ENCODE measurements around the gene C2orf76.

Gene C2orf76

DNA sequence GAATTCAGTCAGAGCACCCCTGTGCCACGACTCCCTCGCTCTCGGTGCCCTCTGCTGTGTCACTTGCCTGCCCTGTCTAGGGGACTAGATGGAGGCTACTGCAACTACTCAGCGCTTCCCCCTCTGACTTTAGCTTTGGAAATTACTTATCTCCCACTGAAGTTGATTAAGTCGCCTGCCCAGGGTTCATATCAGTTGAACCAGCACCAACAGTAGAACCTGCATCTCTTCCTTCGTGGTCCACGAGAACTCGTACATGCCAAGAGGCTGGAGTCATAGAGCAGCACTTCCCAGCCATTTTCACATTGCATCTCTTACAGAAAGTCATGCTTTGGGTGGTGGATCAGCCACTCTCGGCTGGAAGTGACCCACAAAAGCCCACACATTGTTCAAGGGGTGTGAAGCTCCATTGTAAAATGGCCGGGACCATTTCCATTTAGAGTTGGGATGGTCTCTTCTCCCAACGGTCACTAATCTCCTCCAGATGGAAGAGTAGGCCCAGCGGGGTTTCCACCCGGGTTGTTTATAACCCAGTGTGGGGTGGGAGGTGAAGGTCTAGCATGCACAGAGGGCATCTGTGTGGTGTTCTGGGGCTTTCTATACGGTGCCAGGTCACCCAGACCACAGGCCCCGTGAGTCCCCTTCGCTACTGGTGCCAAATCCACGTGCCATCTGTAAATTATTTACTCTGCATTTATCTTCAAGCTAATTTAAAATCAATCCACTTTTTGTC is 105.0 kb downstream of the C2orf76 start:
- DNase-seq = no peak

- DNase-seq = no peak
Observed at GRCh38 chr2:119260646-119261492, 105.8 kb downstream of the C2orf76 start.

- DNase-seq = no peak
Observed at GRCh38 chr2:119259296-119259860, 107.3 kb downstream of the C2orf76 start.

- DNase-seq = no peak
Observed at GRCh38 chr2:119257198-119257597, 109.4 kb downstream of the C2orf76 start.

- DNase-seq = no peak
Observed at GRCh38 chr2:119256582-119256921, 110.1 kb downstream of the C2orf76 start.

DNA sequence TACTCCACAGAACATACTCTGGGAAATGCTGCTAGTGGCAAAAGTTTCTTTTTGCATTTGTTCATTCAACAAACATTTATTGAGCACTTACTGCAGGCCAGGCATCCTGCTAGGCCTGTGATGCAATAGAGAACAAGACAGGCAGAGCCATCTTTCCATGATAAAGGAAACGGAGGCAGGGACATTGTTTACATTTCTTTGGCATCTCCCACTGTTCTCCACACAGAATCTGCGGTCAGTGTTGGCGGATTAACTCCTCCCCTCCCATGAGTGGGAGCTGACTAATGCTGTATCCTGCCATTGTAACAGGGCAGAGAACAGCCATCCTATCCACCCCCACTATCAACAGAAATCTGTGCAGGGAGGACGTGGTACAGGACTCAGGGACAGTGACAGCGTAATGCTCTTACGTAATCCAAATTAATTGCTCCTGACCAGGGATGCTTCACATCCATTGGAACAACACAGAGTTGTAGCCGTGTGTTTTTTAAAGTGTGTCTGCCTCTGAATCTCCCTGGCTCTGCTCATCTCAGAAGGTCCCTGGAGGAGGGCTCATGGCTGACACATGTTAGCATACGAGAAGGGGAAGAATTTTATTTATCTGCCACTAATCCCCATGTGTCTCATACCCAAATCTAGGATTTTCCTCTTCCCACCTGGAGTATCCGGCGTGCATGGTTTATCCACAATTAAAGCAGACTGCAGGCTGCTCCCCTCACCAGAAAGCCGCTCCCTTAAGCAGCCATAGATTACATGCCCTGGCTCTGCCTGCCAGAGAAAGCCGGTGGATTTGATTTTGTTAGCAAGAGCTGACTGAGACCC is 110.7 kb downstream of the C2orf76 start:
- no peak for DNase-seq

DNA sequence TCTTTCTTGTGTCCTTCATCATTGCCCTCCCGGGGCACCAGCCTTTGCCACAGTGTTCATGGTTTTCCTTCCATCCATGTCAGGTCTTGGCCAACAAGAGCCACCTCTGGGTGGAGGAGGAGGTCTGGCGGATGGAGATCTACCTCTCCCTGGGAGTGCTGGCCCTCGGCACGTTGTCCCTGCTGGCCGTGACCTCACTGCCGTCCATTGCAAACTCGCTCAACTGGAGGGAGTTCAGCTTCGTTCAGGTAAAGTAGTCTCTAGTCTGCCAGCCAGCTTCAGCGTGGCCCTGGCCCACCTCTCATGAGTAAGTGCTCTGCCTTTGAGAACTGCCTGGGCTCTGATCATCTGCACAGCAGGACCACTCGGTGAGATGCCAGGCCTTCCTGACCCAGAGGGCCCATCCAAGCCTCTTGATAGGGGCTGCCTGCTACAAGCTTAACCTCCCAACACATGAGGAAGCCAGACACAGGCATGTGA is 112.0 kb downstream of the C2orf76 start:
- DNase-seq = no peak

DNA sequence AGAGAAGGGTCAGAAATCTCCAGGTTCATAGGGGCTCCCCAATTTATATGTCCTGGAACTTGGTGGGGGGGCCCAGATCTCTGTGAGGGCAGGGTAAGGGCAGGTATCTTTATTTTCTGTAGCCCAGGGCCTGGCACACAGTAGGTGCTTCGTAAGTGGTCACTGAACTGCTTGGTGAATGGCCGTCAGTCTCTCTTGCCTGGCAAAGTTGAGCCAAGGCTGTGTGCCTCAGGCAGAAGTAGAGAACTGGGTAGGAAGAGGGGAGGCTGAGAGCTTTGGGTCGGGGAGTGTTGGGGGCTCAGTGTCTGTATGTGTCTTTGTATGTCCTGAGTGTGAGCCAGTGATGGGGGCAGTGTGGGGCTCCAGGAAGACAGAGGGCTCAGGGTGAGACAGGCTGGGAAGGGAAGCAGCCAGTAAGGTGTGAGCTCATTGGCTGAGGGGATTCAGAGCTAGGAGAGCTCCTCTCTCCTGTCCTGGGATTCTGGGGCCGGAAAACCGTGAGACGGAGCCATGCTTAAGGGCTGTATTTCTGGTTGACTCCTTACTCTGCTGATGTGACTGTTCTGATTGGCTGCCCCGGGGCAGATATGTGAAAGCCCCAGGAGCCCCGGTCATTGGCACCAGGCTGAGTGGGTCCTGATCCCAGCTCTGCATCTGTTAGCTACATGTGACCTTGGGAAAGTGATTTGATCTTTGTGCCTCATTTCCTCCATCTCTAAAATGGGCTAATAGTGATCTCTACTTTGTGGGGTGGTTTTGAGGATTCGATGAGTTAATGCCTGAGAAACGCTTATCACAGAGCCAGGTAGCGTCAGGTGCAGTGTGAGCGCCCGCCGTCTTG is 112.7 kb downstream of the C2orf76 start:
- DNase-seq = no peak

GRCh38 chr2:119253114-119253702 is 113.4 kb downstream of the C2orf76 start:
- DNase-seq = no peak

All from stimulated activated CD4-positive, alpha-beta T cell treated with anti-CD3 and anti-CD28 coated beads, Interleukin-1b, Interleukin-23, amount 100 ng/mL, for 48 hours (primary cell).